Superior temporal gyrus (tissue), 1 donor: Measurements from ENCODE around the gene SLC44A4.
"Not testable (repeated sequence)": the region's sequence is repeated elsewhere in the genome, so short reads cannot be mapped to it uniquely, and the experiment has no call there.

Experiments used
- DNase-seq: peaks from one replicate; pipeline ENCODE4 v3.0.0-alpha.2; 2016; ENCODE audit errors: extremely low spot score

The SLC44A4 gene

DNA sequence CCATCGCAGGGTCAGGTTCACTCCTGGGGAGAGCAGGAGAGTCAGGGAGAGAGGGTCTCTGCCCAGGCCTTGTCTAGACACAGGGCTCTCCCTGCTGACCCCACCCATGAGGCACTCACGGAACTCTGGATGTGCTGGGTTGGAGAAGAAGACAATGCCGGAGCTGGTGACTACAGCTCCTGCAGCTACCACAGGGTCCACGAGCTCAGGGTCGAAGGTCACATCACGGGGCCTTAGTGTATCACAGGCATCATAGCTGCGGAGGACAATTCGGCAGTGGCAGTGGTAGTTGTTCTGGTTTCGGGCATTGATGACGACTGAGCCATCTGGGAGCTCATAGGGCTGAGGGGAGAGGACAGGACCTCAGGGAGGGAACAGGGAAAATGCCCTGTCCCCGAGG lies 18.9 kb downstream of the SLC44A4 start:
- DNase-seq = no peak

DNA sequence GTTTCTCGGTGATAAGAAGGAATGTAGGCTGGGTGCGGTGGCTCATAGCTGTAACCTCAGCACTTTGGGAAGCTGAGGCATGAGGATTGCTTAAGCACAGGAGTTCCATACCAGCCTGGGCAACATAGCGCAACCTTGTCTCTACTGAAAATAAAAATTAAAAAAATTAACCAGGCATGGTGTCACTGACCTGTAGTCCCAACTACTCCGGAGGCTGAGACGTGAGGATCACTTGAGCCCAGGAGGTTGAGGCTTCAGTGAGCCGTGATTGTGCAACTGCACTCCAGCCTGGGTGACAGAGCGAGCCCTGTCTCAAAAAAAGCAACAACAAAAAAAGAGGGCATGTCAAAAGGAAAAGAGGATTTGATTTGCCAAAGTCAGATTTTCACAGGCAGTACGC lies 20.1 kb downstream of the SLC44A4 start:
- DNase-seq = no peak

DNA sequence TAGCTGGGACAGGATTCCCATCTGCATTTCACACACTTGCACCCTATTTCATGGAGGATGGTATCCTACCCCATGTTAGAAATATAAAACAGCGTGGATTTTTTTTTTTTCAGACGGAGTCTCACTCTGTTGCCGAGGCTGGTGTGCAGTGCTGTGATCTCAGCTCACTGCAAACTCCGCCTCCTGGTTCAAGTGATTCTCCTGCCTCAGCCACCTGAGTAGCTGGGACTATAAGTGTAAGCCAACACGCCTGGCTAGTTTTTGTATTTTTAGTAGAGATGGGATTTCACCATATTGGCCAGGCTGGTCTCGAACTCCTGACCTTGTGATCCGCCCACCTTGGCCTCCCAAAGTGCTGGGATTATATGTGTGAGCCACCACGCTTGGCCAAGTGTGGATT lies 21.0 kb downstream of the SLC44A4 start:
- not testable (repeated sequence) for DNase-seq

DNA sequence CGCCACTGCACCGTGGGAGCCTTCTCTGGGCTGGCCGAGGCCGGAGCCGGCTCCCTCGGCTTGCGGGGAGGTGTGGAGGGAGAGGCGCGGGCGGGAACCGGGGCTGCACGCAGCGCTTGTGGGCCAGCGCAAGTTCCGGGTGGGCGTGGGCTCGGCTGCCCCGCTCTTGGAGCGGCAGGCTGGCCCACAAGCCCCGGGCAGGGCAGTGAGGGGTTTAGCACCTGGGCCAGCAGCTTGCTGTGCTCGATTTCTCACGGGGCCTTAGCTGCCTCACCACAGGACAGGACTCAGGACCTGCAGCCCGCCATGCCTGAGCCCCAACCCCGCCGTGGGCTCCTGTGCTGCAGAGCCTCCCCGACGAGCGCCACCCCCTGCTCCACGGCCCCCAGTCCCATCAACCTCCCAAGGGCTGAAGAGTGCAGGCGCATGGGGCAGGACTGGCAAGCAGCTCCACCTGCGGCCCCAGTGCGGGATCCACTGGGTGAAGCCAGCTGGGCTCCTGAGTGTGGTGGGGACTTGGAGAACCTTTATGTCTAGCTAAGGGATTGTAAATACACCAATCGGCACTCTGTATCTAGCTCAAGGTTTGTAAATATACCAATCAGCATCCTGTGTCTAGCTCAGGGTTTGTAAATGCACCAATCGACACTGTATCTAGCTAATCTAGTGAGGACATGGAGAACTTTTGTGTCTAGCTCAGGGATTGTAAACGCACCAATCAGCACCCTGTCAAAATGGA lies 26.6 kb downstream of the SLC44A4 start:
- not testable (repeated sequence) for DNase-seq

DNA sequence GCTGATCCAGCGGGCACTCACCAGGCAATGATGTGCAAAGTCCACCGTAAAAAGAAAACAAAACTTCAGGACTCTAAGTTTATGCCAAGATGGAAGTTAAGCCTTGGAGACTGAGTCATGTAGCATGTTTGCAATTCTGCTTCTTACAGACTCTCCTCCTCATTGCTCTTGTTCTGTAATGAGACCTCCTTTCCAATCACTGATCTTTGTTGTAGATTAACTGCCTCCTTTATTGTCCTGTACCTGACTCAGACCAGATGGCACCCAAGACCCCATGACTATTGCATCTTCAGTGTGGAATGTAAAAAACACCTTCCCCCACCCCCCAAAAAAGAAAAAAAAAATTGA lies 27.3 kb downstream of the SLC44A4 start:
- no peak for DNase-seq

DNA sequence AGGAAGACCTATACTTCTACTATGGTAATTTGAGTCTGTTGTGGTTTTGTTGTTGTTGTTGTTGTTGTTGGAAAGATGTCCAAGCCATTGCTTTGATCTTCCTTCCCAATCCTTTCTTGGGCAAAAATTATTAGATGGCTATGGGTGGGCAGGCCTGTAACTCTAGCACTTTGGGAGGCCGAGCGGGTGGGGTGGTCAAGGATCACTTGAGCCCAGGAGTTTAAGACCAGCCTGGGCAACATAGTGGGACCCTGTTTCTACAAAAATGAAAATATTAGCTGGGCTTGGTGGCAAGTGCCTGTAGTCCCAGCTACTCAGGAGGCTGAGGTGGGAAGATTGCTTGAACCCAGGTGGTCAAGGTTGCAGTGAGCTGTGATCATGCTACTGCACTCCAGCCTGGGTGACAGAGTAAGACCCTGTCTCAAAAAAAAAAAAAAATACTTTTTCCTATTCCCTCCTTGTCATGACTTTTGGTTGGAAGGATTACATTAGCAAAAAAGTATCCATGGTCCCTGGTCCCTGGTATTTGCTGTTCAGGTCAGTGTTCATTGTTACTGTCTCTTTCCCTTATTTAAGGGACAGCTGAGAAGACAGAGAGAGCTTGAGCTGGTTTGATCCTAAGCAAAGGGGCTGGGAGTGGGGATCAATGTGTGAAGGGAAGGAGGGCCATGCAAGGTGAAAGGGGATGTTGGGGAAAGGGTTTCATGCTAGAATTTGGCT lies 27.9 kb downstream of the SLC44A4 start:
- DNase-seq = no peak

DNA sequence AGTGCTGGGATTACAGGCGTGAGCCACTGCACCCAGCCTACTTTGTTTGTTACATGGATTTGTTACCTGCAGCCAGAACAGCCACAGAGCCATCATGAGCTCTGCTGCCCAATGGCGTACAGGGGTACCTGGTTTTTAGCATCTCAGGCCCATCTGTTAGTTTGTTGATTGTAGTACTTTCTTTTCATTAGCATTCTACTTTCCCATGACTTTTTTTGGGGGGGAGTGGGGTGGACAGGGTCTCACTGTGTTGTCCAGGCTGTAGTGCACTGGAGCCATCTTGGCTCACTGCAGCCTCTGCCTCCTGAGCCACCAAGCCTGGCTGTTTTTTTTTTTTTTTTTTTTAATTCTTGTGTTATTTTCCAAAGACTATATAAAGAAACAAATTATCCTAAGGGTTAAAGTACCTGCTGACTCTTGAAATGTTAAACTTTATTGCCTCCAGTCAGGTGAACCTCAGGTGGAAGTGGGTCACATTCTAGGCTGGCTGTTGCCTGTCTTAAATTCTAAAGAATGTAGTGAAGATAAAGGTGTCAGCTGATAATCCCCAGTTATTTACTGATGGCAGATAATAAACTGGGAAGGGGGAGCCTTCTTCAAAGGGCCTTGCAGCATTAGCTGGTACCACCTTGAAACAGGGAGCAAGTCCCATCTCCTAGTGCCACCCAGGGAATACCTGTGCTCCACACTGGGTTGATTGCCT lies 31.4 kb downstream of the SLC44A4 start:
- DNase-seq = no peak

DNA sequence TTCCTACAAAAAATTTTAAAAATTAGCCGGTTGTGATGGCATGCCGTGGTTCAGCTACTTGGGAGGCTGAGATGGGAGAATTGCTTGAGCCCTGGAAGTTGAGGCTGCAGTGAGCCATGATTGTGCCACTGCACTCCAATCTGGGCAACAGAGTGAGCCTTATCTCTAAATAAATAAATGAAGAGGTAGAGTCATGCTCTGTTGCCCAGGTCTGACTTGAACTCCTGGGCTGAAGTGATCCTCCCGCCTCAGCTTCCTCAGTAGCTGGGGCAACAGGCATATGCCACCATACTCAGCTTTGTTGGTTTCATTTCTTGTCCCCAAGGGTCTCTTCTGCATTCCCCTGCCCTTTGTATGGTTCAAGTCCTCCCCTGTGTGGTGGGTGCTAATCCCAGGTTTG lies 34.3 kb downstream of the SLC44A4 start:
- no peak for DNase-seq

DNA sequence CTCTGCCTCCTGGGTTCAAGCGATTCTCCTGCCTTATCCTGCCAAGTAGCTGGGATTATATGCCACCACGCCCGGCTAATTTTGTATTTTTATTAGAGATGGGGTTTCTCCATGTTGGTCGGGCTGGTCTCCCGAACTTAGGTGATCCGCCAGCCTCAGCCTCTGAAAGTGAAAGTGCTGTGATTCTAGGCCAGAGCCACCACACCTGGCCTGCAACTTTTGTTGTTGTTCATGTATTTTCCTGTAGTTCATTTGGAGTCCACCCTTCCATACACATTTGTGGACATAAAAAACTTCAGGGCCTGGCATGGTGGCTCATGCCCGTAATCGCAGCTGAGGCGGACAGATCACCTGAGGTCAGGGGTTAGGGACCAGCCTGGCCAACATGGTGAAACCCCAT lies 36.7 kb downstream of the SLC44A4 start:
- DNase-seq = no peak

DNA sequence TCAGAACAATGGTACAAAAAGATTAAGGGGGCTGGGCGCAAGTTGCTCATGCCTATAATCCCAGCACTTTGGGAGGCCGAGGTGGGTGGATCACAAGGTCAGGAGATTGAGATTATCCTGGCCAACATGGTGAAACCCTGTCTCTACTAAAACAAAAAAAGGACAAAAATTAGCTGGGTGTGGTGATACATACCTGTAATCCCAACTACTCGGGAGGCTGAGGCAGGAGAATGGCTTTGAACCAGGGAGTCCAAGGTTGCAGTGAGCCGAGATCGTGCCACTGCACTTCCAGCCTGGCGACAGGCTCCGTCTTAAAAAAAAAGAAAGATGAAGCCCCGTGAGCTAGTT lies 39.0 kb downstream of the SLC44A4 start:
- DNase-seq = not testable (repeated sequence)

DNA sequence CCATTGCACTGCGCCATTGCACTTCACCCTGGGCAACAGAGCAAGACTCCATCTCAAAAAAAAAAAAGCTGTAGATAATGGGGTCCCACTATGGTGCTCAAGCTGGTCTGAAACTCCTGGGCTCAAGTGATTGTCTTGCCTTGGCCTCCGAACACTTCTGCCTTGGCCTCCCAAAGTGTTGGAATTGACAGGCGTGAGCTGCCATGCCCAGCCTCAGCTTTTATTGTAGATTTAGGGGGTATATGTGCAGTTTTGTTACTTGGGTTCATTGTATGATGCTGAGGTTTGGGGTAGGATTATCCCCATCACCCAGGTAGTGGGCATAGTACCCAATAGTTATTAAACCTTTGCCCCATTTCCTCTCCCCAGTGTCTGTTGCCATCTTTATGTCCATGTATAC lies 39.8 kb downstream of the SLC44A4 start:
- DNase-seq = no peak

DNA sequence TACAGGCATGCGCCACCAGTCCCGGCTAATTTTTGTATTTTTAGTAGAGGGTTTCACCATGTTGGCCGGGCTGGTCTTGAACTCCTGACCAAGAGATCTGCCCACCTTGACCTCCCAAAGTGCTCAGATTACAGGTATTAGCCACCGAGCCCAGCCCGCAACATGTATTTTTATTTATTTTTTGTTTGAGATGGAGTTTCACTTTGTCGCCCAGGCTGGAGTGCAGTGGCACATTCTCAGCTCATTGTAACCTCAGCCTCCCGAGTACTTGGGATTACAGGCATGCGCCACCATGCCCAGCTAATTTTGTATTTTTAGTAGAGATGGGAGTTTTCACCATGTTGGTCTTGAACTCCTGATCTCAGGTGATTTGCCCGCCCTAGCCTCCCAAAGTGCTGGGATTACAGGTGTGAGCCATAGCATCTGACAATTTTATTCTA lies 40.7 kb downstream of the SLC44A4 start:
- DNase-seq = not testable (repeated sequence)

DNA sequence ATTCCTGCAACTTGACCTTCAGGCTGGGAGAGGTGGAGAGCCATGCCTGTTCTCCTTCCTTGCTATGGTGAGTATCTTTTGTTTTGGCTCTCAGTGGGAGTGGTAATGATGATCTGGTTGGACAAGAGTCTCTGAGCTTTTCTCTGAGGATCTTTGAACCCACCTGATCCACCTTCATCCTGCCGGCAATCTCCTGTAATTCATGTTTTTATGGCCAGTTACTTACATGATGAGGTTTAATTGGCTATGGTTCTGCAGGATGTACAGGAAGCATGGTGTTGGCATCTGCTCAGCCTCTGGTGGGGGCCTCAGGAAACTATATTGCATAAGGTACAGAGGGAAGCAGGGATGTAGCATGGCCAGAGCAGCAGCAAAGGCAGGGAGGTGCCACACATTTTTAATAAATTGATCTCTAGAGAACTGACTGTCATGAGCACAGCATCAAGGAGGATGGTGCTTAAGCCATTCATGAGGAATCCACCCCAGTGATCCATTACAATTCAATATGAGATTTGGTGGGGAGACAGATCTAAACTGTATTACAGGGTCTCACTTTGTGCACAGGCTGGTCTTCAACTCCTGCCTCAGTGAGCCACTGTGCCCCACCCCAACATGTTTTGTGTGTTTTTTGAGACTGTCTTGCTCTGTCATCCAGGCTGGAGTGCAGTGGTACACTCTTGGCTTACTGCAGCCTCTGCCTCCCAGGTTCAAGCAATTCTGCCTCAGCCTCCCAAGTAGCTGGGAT lies 41.3 kb downstream of the SLC44A4 start:
- DNase-seq = no peak

DNA sequence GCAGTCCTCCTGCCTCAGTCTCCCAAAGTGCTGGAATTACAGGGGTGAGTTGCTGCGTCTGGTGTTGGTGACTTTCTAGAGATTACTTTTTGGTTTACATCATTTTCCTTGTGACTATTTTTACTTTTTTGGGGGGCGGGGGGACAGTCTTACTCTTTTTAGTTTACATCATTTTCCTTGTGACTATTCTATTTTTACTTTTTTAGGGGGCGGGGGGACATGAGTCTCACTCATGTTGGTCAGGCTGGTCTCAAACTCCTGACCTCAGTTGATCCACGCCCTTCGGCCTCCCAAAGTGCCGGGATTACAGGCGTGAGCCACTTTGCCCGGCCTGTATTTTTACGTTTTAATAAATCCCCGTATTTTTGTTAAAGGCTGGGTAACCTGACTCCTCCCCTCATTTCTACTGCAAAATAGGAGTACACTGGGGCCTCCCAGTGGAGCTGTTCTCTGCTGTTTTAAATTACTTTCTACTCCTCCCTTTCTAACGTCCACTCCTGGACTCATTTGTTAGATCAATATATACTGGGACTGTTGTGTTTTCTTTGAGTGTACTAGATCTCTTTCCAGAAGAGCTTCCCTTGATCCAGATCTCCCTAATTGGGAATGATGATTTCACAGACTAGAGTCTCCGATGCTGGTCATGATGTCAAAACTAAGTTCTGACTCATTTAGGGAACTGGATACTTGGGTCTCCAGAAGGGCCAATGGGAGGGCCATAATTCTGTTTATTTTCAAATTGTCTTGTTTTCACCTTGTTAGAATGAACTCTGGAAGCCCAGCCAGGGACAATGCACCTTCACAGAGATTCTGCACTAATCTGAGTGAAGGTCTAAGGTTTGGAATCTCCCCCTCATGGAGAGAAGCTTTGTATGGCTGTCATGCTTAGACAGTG lies 42.1 kb downstream of the SLC44A4 start:
- DNase-seq = no peak

DNA sequence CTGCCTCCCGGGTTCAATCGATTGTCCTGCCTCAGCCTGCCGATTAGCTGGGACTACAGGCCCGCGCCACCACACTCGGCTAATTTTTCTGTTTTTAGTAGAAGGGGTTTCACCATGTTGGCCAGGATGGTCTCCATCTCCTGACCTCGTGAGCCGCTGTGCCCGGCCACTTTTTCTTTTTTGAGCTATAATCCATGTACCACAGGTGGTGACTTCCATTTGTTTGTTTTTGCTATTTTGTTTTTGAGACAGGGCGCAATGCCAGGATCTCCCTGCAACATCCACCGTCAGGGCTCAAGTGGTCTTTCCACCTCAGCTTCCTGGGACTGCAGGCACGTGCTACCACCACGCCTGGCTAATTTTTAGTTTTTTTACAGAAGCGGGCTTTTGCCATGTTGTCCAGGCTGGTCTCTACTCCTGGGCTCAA lies 42.7 kb downstream of the SLC44A4 start:
- no peak for DNase-seq

DNA sequence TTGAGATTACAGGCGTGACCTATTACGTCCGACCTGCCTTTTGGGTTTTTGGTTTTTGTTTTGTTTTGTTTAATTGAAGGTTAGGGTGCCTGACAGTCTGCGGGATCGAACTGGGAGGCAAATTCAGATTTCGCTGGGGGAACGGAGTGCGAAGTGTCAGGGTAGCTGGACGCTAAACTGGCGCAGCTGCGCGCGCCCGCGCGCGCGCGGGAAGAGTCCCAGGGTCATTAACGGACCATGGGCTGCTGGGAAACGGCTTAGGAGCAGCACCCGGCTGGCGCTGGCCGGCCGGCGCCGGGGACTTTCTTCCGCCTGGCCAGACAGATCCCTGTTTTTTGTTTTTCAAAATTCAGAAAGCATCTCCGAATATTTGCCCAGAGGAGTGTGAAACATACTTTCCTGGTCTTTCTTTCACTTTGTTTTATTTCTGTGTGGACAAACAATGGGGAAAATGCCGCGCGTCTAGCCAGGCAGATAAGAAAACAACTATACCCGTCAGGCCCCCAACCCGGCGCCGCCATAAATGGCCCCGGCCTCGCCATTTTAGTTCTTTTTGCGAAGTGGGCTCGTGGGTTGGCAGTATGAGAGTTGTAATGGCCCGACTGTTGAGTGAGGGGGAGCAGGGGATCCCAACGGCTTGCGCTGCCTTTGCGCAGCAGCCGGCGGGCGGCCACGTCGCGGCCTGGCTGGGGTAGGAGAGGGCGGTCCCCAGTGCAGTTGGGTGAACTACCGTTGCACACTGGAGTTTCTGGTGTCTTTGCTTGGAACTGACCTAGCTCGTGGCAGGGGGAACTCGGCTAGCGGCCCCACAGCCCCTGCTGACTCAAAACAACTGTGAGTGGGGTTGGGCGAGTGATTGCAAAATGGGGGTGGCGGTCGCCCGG lies 44.2 kb downstream of the SLC44A4 start:
- DNase-seq = peak; percentile 92

DNA sequence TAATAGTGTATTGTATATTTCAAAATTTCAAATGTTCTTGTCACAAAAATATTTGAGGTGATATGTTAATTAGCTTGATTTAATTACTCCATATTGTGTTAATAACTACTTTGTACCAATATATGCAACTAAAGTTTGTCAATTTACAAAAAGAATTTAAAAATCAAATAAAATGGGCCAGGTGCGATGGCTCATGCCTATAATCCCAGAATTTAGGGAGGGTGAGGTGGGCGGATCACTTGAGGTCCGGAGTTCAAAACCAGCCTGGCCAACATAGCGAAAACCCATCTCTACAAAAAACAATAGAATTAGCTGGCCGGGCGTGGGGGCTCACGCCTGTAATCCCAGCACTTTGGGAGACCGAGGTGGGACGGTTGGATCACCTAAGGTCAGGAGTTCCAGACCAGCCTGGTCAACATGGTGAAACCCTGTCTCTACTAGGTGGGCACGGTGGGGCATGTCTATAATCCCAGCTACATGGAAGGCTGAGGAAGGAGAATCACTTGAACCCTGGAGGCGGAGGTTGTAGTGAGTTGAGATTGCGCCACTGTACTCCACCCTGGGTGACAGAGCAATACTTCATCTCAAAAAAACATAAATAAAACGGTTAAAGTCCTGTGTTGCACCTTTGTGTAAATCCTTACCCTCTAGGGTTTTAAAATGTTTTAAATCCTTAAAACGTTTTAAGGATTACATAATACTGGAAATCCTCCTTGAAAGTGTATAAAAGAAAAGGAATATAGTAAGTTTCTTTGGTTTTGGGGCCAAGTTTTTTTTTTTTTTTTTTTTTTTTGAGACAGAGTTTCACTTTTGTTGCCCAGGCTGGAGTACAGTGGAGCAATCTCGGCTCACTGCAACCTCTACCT lies 47.2 kb downstream of the SLC44A4 start:
- no peak for DNase-seq

DNA sequence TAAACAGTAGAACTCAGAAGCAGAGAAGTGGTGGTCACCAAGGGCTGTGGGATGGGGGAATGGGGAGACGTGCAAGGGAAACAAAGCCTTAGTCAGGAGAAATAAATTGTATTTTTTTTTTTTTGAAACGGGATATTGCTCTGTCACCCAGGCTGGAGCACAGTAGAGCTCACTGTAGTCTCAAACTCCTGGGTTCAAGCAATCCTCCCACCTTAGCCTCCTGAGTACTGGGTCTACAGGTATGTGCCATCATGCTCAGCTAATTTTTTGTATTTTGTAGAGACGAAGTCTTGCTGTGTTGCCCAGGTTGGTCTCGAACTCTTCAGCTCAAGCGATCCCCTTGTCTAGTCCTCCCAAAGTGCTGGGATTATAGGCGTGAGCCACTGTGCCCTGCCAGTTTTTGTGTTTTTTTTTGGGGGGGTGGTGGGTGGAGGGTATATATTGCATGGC lies 47.9 kb downstream of the SLC44A4 start:
- DNase-seq = no peak

DNA sequence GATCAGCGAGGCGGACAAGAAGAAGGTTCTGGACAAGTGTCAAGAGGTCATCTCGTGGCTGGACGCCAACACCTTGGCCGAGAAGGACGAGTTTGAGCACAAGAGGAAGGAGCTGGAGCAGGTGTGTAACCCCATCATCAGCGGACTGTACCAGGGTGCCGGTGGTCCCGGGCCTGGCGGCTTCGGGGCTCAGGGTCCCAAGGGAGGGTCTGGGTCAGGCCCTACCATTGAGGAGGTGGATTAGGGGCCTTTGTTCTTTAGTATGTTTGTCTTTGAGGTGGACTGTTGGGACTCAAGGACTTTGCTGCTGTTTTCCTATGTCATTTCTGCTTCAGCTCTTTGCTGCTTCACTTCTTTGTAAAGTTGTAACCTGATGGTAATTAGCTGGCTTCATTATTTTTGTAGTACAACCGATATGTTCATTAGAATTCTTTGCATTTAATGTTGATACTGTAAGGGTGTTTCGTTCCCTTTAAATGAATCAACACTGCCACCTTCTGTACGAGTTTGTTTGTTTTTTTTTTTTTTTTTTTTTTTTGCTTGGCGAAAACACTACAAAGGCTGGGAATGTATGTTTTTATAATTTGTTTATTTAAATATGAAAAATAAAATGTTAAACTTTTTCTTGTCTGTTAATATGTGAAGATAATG lies 49.0 kb downstream of the SLC44A4 start:
- peak; percentile 92 for DNase-seq
